A673 (cell line): ENCODE data around the gene NEURL1B. TPM values are rescaled to one million over a fixed set of nuclear protein-coding genes. Genes with fewer than 3 reads are reported as not detected.

Experiments
- BruUV-seq: library from RNA; stranded (reverse); fragments of 400-500 nt; replicated peaks from 2 replicates; lab custom pipeline; 2021; lab: Mats Ljungman, UMichigan
- CTCF ChIA-PET: fragments of 300-600 bp; sonication (Branson Sonifier 250); formaldehyde crosslinking; loops from one replicate; lab custom pipeline; 2022; ENCODE audit warnings: antibody characterized with exemption; lab: Charles Lee
- POLR2A ChIA-PET: fragments of 300-600 bp; sonication (Branson Sonifier 250); formaldehyde crosslinking; loops from one replicate; lab custom pipeline; 2022; ENCODE audit warnings: antibody characterized with exemption; ENCODE audit not compliant: low non-redundant PET; lab: Charles Lee
- DNase-seq: peaks from one replicate; pipeline ENCODE4 v3.0.0-alpha.2; 2015; ENCODE audit warnings: low spot score
- H3K27ac ChIP-seq: fragments of 200-600 bp; sonication (generic); 2 replicates; pipeline ENCODE4 v1.5.1; 2016; ENCODE audit warnings: mixed run types, low read depth, mild to moderate bottlenecking, mixed read lengths, antibody characterized with exemption, low read length; ENCODE audit not compliant: poor library complexity, severe bottlenecking
- H3K27me3 ChIP-seq: fragments of 200-600 bp; sonication (generic); replicated peaks from 2 replicates; pipeline ENCODE4 v1.6.1; 2017; ENCODE audit warnings: mixed run types, low read depth, mild to moderate bottlenecking, mixed read lengths, antibody characterized with exemption, low read length; ENCODE audit not compliant: insufficient read depth, poor library complexity
- H3K36me3 ChIP-seq: fragments of 200-600 bp; sonication (generic); 2 replicates; pipeline ENCODE4 v1.6.1; 2016; ENCODE audit warnings: mixed run types, mild to moderate bottlenecking, mixed read lengths, antibody characterized with exemption, low read length; ENCODE audit not compliant: insufficient read depth, poor library complexity, severe bottlenecking
- H3K4me1 ChIP-seq: fragments of 200-600 bp; sonication (generic); 2 replicates; pipeline ENCODE4 v1.6.1; 2017; ENCODE audit warnings: mixed run types, mild to moderate bottlenecking, mixed read lengths, antibody characterized with exemption, low read length; ENCODE audit not compliant: insufficient read depth, poor library complexity, severe bottlenecking
- H3K4me3 ChIP-seq: fragments of 200-600 bp; sonication (generic); 2 replicates; pipeline ENCODE4 v1.5.1; 2016; ENCODE audit warnings: low read depth, mixed run types, mild to moderate bottlenecking, mixed read lengths, low read length; ENCODE audit not compliant: poor library complexity, severe bottlenecking
- H3K9me3 ChIP-seq: fragments of 200-600 bp; sonication (generic); 2 replicates; pipeline ENCODE4 v1.6.1; 2016; ENCODE audit warnings: mixed run types, low read depth, mild to moderate bottlenecking, mixed read lengths, antibody characterized with exemption, low read length; ENCODE audit not compliant: poor library complexity, severe bottlenecking
- CTCF ChIP-seq: fragments of 300-800, 200-600 bp; sonication (generic); conservative IDR thresholded peaks from 2 replicates; pipeline ENCODE4 v1.5.1; 2017; ENCODE audit warnings: low read depth, mild to moderate bottlenecking, antibody characterized with exemption, low read length, moderate library complexity, mixed read lengths
- EZH2 ChIP-seq: fragments of 200-600 bp; sonication (generic); IDR thresholded peaks from 2 replicates; pipeline ENCODE4 v1.6.1; 2017; ENCODE audit warnings: borderline replicate concordance, low read depth, mild to moderate bottlenecking, mixed read lengths, antibody characterized with exemption, low read length; ENCODE audit not compliant: poor library complexity, severe bottlenecking
- intact Hi-C: fragments of 100-400 bp; cut with micrococcal nuclease; formaldehyde crosslinking; loops from one replicate; pipeline ENCODE4 v1.10.0; 2022; ENCODE audit not compliant: unreplicated experiment
- total RNA-seq: library from RNA; stranded (reverse); gene quantifications from 2 replicates; pipeline ENCODE4 v1.2.3, GENCODE V29; 2021

The NEURL1B gene
- total RNA-seq, 1 experiment from 2014 or later, result 5.1 TPM

- TF ChIP-seq CTCF (no peak), EZH2 (no peak)
- intact Hi-C loops, result no loop called here
Observed at GRCh38 chr5:172634106-172634899, 6.8 kb upstream of the NEURL1B start.

GRCh38 chr5:172635038-172635437 is 6.0 kb upstream of the NEURL1B start:
- BruUV-seq, result no TSS peak
- Histone ChIP-seq H3K27me3 (no peaks in the 10 kb centered on the region), H3K36me3 (no peaks in the 10 kb centered on the region), H3K27ac (no peak overlapping the region), H3K4me1 (no peaks in the 10 kb centered on the region), H3K4me3 (no peak overlapping the region), H3K9me3 (no peaks in the 10 kb centered on the region)
- ChIA-PET CTCF (no interaction called here), POLR2A (no interaction called here)
- TF ChIP-seq EZH2 (no peak), CTCF (no peak)
- DNase-seq, result no peak
- intact Hi-C loops, result no loop called here

More at GRCh38 chr5:172634106-172634899, 6.8 kb upstream of the NEURL1B start:
- Histone ChIP-seq H3K4me1 (no peaks in the 10 kb centered on the region), H3K27me3 (no peaks in the 10 kb centered on the region), H3K36me3 (no peaks in the 10 kb centered on the region), H3K27ac (no peak overlapping the region), H3K9me3 (no peaks in the 10 kb centered on the region), H3K4me3 (no peak overlapping the region)
- BruUV-seq, result no TSS peak
- DNase-seq, result no peak
- ChIA-PET POLR2A (no interaction called here), CTCF (no interaction called here)

GRCh38 chr5:172636279-172637050 is 4.6 kb upstream of the NEURL1B start:
- peaks cover 6% of the 10 kb centered on the region for H3K4me1 ChIP-seq
- no peaks in the 10 kb centered on the region for H3K9me3 ChIP-seq
- ChIA-PET POLR2A (no interaction called here), CTCF (no interaction called here)
- H3K27me3 ChIP-seq, result no peaks in the 10 kb centered on the region
- no peaks in the 10 kb centered on the region for H3K36me3 ChIP-seq
- TF ChIP-seq EZH2, result no peak
- TF ChIP-seq CTCF, result no peak
- H3K27ac ChIP-seq, result no peak overlapping the region
- no peak for DNase-seq
- intact Hi-C loops, result no loop called here
- no peak overlapping the region for H3K4me3 ChIP-seq
- BruUV-seq, result no TSS peak
